Peyer's patch (tissue), 4 donors: ENCODE measurements around the gene LRTM2.

Source experiments
- CTCF ChIP-seq, 6 experiments: fragments of 450-650 bp in 4 of 6; fragments of 200-600 bp in 2 of 6; sonication (generic) in 1 of 6; IDR thresholded peaks; one replicate each; pipeline ENCODE4 v1.5.1; 2017 to 2019; ENCODE audit warnings: antibody characterized with exemption in 6 of 6, mild to moderate bottlenecking in 3 of 6, moderate library complexity in 1 of 6
- POLR2A ChIP-seq, 2 donors: fragments of 450-650 bp; IDR thresholded peaks; one replicate each; pipeline ENCODE4 v1.5.1; 2017; ENCODE audit warnings: antibody characterized with exemption in 2 of 2, mild to moderate bottlenecking in 2 of 2, moderate library complexity in 2 of 2

GRCh38 chr12:1884651-1885050 lies 64.3 kb downstream of the LRTM2 start:
- no peak for TF ChIP-seq CTCF (IDR thresholded peaks at IDR 0.05)
- TF ChIP-seq POLR2A (IDR thresholded peaks at IDR 0.05) = no peak
